HFF-Myc (cell line): ENCODE results near the gene DCAF17.
A peak's percentile ranks its signal among the peaks of the same experiment; 100 is the strongest.

Experiments
- DNase-seq: peaks from one replicate; pipeline ENCODE4 v3.0.0-alpha.2; 2011; ENCODE audit warnings: low read depth; ENCODE audit errors: extremely low read depth
- H3K4me3 ChIP-seq: replicated peaks from 2 replicates; pipeline ENCODE4 v1.5.1; 2011; ENCODE audit warnings: low read depth, mild to moderate bottlenecking, control low read depth, low read length
- CTCF ChIP-seq: IDR thresholded peaks from 2 replicates; pipeline ENCODE4 v1.5.1; 2012; ENCODE audit warnings: mild to moderate bottlenecking, low read depth, low read length, control low read depth; ENCODE audit errors: missing control alignments

The DCAF17 gene

GRCh38 chr2:171432969-171433762 lies 860 bp upstream of the DCAF17 start:
- no peak for DNase-seq
- no peak for TF ChIP-seq CTCF
- H3K4me3 ChIP-seq: peak overlapping the region; percentile 67

GRCh38 chr2:171433763-171434012 lies 338 bp upstream of the DCAF17 start, which contains the start of gene METTL8:
Gene METTL8, minus strand, starts transcription at chr2:171433990. Its CDS starts 41,805 bp downstream, at chr2:171392185.
- peak within 1 kb of the TSS; percentile 67 for H3K4me3 ChIP-seq
- DNase-seq: no peak
- peak; percentile 30 for TF ChIP-seq CTCF

- no peak overlapping the region for H3K4me3 ChIP-seq
- no peak for TF ChIP-seq CTCF
- no peak for DNase-seq
Measured at GRCh38 chr2:171436307-171436706, 2.3 kb downstream of the DCAF17 start.

- no peak for DNase-seq
- no peak for TF ChIP-seq CTCF
- no peak overlapping the region for H3K4me3 ChIP-seq
Measured at GRCh38 chr2:171441470-171441869, 7.4 kb downstream of the DCAF17 start.

GRCh38 chr2:171447675-171448074 lies 13.6 kb downstream of the DCAF17 start:
- no peak for TF ChIP-seq CTCF
- no peak for DNase-seq
- H3K4me3 ChIP-seq: no peak overlapping the region

- TF ChIP-seq CTCF: no peak
- no peak for DNase-seq
- H3K4me3 ChIP-seq: no peak overlapping the region
Measured at GRCh38 chr2:171451074-171451473, 17.0 kb downstream of the DCAF17 start.

GRCh38 chr2:171452773-171453172 lies 18.7 kb downstream of the DCAF17 start:
- no peak for DNase-seq
- no peak for TF ChIP-seq CTCF
- no peak overlapping the region for H3K4me3 ChIP-seq
